SKM-1 (cell line): ENCODE measurements around the gene TAPT1.
"Not testable (repeated sequence)": the region's sequence is repeated elsewhere in the genome, so short reads cannot be mapped to it uniquely, and the experiment has no call there.

Source experiments
- DNase-seq: peaks from one replicate; lab custom pipeline; 2025; ENCODE audit not compliant: unreplicated experiment; lab: John Stamatoyannopoulos, UW

TAPT1 gene

DNA sequence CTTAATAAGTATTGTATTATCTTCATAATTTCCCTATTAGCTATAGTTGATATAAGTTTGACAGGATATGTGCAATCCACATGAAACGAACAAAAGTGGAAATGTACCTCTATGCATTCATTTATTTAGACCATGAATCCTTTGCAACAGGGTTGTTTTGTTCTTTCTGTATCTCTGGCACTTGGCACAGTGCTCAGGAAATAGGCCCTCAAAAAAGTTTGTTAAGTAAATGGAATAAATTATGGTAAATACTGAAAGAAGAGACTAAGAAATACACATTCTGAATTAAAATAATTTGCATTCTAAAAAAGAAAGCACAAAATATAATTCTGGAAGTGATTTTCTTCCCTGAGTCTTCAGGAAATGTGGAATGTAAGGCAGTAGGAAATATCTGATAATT, 39.3 kb downstream of the TAPT1 start:
- no peak for DNase-seq

DNA sequence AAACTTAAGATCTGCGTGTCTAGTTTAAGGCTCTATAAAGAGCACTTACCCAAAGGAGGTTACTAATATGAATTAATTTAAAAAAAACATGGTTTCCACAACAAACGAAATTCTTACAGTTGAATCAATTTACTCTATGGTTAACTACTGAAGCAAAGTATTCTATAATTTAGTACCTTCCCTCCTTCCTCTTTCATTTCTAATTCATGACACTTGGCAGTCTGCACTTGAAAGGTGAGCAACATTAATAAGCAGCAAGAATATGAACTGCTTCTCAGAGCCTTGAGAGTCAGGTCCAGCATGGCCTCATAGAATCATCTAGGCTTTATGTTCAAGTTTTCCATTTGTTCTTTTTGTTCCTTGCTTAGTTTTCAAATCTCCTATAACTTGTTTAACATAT, 42.7 kb downstream of the TAPT1 start:
- DNase-seq, result no peak

DNA sequence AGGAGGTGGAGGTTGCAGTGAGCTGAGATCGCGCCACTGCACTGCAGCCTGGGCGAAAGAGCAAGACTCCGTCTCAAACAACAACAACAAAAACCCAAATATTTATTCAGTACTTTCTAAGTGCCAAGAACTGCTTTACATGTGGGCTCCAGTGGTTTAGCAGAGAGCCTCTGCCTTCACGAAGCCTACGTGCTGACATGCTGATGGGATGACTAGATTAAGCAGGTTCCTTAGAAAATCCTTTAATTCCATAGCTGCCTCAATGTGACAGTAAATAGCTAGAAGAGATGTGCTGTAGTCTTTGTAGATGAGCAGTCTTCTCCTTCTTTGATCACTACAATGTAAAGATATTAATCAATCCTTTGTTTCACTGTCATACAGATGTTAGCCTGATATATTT, 49.6 kb downstream of the TAPT1 start:
- DNase-seq, result no peak

DNA sequence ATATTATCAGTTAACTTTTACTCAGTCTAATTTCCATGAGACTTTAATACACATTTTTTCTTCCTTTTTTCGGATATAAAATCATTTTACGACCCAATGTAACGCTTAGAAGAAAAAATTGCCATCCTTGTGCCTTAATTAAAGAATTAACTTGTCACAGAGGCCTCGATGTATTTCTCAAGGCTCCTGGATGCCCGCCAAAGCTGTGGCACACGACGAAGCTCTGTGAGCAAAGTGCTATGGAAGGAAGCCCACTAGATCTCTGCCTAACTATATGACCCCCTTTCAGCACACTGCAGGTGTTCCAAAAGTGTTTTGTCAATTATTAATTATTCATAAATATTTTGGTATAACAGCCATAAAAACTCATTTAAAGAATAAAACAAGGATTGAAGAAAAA, 54.4 kb downstream of the TAPT1 start:
- no peak for DNase-seq

DNA sequence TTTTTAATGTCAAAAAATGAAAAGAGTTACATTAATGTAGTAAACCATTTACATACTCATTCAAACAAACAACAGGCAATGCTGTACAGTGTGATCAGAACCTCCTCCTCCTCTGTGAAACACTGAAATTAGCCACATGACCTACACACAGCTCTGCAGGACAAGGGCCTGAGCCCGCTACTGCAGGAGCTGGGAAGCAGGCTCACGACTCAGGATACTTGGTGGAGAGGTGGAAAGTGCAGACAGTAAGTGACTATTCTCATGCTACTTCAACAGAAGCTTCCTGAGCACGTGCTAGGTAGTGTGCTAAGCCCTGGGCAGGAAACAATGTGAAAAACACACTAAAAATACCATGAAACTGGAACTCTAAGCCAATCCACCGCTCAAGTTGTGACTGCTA, 56.8 kb downstream of the TAPT1 start:
- DNase-seq, result no peak

DNA sequence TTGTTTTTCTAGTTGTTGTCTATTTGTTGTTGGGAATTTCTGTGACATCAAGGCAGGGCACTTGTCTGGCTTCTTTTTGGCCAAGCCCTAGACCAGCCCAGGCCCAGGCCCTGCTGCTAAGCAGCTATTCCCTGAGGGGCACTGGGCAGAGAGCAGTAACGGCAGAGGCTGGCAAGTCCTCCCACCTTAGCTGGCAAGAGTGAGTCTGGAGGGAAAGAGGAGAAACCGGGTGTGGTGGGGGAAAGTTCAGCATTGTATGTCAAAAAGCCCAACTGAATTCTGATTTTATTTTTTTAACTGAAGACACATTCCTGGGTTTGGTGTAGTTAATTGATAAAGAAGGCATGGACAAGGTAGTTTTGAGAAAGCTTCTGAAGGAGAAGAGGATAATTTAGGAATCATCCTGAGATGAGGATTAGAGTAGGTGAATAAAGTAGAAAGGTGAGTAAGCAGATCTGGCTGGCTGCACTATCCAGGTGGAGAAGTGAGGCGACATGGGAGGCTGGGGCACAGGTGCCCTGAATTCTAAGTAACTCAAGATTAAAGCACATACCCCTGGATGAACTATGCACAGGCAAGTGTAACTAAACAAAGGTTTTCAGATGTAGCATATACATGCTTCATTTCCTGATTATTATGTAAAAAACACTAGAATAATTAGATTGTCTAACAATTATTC, 57.4 kb downstream of the TAPT1 start:
- DNase-seq, result no peak

DNA sequence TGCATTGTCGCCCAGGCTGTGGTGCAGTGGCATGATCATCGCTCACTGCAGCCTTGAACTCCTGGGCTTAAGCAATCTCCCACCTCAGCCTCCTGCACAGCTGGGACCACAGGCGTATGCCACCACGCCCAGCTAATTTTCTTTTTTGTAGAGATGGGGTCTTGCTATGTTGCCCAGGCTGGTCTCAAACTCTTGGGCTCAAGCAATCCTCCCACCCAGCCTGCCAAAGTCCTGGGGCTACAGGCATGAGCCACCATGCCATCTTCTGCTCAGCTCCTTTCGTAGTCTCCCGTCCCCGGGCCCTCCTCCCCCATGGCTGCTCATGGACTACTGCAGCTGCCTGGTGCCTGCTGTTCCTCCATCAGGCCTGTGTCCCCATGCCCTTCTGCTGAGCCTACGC, 58.1 kb downstream of the TAPT1 start:
- no peak for DNase-seq

DNA sequence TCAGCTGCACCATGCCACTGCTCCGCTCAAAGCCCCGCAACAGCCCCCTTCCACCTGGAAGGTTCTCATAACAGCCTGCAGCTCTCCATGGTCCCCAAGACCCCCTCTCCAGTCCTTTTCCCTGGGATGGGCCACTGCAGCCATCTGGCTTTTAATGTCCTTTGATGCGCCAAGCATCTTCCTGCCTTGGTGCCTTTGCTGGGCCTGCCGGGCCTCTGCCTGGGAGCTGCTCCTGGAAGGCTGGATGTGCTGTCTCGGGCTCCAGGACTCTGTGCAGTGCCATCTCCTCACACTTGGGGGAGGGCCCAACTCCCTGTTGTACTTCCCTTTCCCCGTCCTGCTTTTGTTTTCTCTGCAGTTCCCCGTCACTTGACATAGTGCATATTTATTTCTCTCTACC, 60.3 kb downstream of the TAPT1 start:
- no peak for DNase-seq

DNA sequence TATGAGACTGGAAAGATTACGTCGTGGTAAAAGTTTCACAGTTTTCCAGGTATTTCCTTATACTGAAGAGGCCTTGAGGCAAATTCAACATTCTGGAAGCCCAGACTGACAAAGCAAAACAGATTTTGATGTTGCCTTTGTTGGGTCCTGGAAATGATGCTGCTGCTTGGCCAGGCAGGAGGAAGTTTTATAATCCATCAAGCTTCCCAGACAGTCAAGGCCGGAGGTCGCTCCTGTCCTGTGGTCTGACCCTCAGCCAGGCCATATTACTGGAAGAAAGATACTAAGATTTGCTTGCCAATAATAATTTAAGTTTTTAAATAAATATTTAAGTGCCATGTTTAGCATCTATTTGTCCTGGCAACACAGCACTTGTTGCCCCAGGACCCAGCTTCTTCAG, 63.4 kb downstream of the TAPT1 start:
- no peak for DNase-seq

DNA sequence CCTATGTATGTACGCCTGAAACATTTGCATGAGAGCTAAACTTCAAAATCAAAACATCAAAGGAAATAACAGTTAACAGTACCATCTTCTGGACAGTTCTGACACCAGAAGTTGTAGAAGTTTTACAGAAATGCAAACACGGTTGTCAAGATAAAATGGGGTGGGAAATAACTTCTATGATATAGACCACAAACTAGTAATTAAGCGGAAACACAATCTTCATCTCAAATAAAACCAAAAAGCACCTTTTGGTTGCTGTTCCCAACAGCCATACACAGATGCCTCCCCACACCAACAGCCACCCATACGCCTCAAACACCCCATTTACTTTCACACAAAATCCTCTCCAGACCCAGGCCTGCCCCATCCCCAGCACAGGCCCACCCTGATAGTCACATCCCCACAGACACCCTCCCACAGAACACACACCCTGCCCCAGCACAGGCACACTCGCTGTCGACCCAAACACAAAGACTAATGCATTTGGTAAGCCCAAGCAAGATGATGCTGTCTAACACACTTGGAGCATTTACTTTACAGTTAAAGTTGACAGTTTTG, 64.3 kb downstream of the TAPT1 start:
- DNase-seq, result no peak

DNA sequence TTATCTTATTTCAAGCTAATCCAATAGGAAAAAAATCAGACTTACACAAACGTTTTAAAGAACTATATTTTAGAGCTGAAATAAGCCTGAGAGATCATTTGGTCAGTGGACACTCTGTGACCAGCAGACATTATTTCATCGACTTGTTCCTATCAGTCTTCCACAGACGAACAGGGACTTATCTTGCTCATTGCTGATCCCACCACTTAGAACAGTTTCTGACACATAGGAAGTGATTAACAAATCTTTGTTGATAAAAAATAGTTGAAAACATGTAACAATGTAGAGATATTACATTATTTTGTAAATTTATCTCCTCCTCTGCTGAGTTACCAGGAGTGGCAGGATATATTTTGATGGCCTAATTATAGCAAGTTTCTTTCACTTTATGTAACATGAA, 65.8 kb downstream of the TAPT1 start:
- DNase-seq, result no peak

DNA sequence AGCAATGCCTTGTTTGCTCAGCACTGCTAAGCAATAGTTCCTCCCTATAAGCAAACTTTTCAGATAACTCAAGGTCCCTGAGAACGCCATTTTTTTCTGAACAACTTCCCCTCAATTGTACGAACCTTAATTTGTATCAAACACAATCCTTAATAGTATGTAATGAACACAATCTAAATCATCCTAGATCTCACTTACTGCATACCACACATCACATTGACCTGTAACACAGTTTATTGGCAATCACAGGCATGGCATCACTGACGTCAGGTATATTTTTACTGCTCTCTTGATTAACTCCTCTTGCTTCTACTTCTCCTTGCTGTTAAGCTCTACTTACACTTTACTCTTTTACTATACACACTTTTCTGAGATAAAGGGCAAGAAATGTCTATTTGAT, 67.0 kb downstream of the TAPT1 start:
- DNase-seq, result no peak

DNA sequence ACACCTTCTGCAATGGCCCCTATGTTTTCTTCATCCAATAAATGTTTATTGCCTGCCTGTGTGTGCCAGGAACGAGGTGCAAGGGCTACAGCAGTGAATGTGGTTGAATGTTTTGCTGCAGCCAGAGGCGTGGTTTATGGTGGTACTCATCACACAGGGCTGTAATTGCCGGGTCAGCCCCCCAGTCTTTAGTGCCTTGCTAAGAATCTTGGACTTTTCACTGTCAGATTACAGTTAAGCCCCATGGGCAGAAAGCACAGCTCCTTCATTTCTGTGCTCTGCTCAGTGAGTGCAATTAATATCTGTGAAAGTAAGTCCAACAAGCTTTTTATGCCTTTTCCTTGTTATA, 67.8 kb downstream of the TAPT1 start:
- DNase-seq, result no peak

DNA sequence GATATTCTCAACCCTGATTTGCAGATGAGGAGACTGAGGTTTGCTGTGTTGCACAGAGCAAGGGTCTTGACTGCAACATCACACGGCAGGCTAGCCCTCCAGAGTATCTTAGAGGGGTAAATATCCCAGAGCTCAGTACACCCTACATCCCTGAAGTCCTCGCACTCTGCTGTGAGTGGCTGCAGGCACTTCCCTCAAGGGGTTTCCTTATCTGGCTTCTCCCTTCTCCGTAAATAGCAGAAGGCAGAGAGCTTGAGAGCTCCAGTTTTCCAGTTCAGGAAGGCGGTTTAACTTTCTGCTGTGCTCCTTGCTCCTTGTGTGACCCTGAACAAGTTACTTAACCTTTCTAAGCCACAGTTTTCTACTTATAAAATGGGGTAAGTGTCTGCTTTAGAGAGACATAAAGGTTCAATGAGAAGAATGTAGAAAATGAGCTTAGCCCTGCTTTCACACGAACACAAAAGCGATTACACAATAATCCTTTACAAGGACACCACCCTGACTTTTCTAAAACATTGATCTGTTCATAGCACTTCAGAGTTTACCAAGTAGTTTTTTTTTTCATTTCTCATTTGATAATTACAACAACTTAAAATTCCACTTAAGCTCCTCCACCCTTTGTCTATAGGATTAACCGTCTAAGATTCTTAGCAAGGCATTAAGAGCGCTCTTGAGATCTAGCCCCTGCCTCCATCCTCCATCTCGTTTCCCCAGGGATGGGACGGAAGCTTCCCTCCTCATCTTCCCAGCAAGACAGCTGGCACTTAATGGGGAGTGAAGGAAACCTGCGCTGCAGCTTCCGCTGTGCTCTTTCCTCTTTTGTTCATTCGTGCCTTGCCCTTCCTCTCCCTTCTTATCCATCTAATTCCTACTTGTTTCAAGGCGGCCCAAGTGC, 68.4 kb downstream of the TAPT1 start:
- no peak for DNase-seq

DNA sequence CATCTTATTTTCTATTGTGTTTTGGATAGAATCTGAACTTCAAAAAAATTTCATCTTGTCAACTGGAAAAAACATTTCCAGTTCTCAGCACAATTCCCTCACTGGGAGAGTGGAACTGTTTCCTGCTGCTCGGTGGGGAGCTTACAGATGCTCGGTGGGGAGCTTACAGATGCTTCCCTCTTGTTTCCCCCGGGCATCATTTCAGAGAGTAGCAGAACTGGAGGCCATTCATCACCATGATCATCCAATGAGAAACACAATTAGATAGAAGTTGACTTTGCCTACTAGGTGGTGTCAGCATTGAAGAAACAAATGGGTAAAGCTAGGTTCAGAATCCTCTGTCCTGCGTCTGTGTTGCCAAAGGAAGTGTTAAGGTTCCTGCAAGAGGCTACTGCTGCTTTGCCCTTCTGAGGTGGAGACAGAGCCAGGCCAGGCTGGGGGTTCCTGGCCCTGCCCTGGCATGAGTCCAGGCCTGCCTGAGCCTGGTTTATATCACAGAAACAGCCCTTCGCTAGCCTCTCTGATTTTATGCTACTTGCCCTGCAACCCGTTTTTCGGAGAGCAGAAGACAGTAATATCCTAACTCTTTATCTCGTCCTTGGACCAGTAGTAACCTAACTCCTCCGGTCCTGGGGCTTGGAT, 70.6 kb downstream of the TAPT1 start:
- DNase-seq, result no peak

DNA sequence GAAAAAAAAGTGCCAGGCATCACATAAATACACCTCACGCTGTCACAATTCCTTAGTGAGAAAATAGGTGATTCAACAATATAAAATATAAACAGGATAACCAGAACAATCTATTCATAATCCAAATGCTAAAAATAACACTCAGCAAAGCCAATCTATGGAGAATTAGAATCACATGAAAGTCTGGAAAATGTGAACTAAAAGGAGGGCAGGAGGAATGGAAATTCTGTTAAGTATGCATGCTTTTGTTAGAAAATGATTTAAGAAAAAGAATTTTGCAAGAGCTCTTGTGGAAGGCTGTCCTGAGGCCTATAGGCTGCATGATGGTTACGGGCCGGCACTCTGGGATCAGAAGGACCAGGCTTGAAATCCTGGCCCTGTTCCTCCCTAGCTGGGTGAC, 71.8 kb downstream of the TAPT1 start:
- no peak for DNase-seq

DNA sequence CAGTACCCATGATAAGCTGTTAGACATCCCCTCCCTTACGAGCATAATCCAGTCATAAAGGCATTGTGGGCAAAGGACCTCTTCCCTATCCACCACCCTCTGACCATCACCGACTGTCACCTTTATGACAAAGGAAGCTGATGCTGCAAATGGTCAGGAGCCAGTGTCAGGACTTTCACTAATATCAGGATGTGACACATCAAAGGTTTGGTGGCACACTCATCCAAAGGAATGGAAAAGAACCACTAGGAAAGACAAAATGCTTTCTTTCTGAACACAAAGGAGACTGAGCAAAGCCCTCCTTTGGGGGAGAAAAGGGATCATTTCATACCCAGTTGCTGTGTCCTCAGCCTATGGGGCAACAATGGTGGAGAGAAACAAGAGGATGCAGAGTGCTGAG, 75.6 kb downstream of the TAPT1 start:
- DNase-seq, result no peak

DNA sequence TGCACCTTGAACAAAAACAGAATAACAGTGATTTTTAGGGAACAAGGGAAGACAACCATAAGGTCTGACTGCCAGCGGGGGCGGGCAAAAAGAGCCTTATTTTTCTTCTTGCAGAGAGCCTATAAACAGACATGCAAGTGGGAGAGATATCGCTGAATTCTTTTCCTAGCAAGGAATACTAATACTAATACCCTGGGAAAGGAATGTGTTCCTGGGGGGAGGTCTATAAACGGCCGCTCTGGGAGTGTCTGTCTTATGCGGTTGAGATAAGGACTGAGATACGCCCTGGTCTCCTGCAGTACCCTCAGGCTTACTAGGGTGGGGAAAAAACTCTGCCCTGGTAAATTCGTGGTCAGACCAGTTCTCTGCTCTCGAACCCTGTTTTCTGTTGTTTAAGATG, 81.4 kb downstream of the TAPT1 start:
- not testable (repeated sequence) for DNase-seq

DNA sequence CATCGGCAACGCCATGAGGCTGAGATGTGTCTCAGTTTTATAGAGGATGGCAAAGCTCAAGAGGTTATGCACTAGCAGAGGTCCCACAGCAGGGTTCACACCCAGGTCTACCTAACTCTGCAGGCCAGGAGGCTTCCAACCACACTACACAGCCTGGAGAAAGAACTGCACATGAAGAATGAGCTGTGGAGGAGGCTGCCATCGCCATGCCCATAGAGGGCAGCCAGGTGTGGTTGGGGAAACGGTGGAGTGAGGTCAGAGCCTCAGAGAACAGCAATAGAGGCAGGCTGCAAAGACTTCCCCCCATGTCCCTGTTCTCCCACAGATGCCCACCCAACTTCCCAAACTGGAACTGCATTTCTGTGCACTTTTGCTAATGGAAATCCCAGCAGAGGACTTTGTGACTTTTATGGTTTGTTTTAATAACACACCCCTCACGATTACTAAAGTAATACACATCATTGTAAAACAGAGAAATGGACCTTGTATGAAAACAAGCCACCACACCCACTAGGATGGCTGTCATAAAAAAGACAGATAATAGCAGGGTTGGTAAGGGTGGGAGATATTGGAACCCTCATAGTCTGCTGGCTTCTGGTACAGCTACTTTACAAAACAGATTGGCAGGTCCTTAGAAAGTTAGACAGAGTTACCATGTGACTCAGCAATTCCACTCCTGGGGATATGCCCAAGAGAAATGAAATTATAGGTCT, 83.5 kb downstream of the TAPT1 start:
- DNase-seq, result no peak

DNA sequence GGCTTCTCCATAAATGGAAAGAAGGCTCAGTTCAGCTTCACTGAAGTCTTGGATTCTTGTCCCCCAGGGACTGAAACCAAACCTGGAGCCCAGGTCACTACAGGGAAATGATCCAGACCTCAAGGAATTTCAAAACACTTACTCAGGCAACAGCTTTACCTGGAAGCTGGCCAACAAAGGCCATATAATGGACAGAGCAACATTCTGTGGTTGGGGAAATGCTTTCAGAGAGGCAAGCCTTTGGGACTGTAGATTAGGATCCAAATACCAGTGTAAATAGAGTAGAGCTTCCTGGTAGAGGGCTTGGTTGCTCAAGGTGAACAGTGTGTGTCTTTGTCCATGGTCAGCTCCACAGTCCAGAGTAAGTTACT, 85.4 kb downstream of the TAPT1 start:
- DNase-seq, result no peak

DNA sequence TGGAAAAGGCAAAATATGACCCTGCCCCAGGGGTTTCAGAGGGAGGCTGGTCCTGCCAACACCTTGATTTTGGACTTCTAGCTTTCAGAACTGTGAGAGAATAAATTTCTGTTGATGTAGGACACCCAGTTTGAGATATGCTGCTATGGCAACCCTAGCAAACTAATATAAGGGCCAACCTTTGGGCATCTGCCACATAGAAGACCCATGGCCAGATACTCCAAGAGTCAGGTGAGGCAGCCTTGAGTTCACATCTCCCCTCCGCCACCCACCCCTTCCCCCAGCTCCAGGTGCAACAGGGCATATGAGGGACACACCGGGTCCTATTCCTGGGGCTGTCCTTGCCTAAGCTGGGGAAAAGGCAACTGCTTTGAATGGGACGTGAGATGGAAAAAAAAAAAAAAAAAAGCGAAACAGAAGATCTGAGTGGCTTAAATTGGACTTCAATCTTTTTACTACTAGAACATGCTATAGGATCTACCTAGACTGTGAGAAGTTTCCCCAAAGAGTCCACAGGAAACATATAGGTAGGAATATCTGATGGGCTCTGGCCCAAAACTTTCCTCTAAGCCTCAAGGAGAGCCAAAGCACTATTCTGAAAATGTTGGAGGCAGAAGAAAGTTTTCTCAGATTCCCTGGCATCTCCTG, 85.9 kb downstream of the TAPT1 start:
- no peak for DNase-seq
